Astrocyte (in vitro differentiated cells and primary cell): ENCODE data around the gene RTF1. TPM values are rescaled to one million over a fixed set of nuclear protein-coding genes. Genes with fewer than 3 reads are reported as not detected.

Experiments used
- DNase-seq: peaks from one replicate; pipeline ENCODE4 v3.0.0-alpha.2; 2010; ENCODE audit warnings: low read depth
- FAIRE-seq: peaks from 2 replicates; lab custom pipeline; 2011; peaks lifted over from hg19 to GRCh38; lab: Jason Lieb, UNC
- H2AFZ ChIP-seq: 2 replicates; pipeline ENCODE4 v1.6.0; 2012; ENCODE audit warnings: low read depth, low read length, inconsistent platforms
- H3K27ac ChIP-seq: 2 replicates; pipeline ENCODE4 v1.5.1; 2011; ENCODE audit warnings: low read depth, low read length, inconsistent platforms
- H3K27me3 ChIP-seq: 2 replicates; pipeline ENCODE4 v1.6.0; 2011; ENCODE audit warnings: low read length, inconsistent platforms; ENCODE audit not compliant: insufficient read depth
- H3K36me3 ChIP-seq: 2 replicates; pipeline ENCODE4 v1.5.1; 2011; ENCODE audit warnings: low read length, inconsistent platforms; ENCODE audit not compliant: insufficient read depth
- H3K4me1 ChIP-seq: 2 replicates; pipeline ENCODE4 v1.5.1; 2011; ENCODE audit warnings: low read length, inconsistent platforms; ENCODE audit not compliant: insufficient read depth
- H3K4me2 ChIP-seq: 2 replicates; pipeline ENCODE4 v1.6.0; 2012; ENCODE audit warnings: low read length, inconsistent platforms
- H3K4me3 ChIP-seq: 2 replicates; pipeline ENCODE4 v1.5.1; 2011; ENCODE audit warnings: low read depth, mild to moderate bottlenecking, low read length, inconsistent platforms; ENCODE audit not compliant: insufficient read depth
- H3K79me2 ChIP-seq: 2 replicates; pipeline ENCODE4 v1.6.0; 2012; ENCODE audit warnings: mild to moderate bottlenecking, low read length, inconsistent platforms; ENCODE audit not compliant: insufficient read depth
- H3K9ac ChIP-seq: 2 replicates; pipeline ENCODE4 v1.6.0; 2012; ENCODE audit warnings: mild to moderate bottlenecking, low read length, inconsistent platforms
- H3K9me3 ChIP-seq: 2 replicates; pipeline ENCODE4 v1.5.1; 2012; ENCODE audit warnings: low read depth, mild to moderate bottlenecking, low read length, inconsistent platforms; ENCODE audit not compliant: insufficient read depth
- H4K20me1 ChIP-seq: 2 replicates; pipeline ENCODE4 v1.6.0; 2012; ENCODE audit warnings: low read length, inconsistent platforms; ENCODE audit not compliant: insufficient read depth
- H3K27ac Mint-ChIP-seq: one replicate; pipeline ENCODE4 v1.8.0; 2021; ENCODE audit warnings: mild to moderate bottlenecking, mixed read lengths; ENCODE audit not compliant: unreplicated experiment
- H3K27me3 Mint-ChIP-seq: one replicate; pipeline ENCODE4 v1.8.0; 2021; ENCODE audit warnings: low read depth, mixed read lengths; ENCODE audit not compliant: unreplicated experiment
- H3K36me3 Mint-ChIP-seq: one replicate; pipeline ENCODE4 v1.8.0; 2021; ENCODE audit warnings: low read depth, mixed read lengths; ENCODE audit not compliant: unreplicated experiment
- H3K4me1 Mint-ChIP-seq: one replicate; pipeline ENCODE4 v1.8.0; 2021; ENCODE audit warnings: low read depth, mixed read lengths; ENCODE audit not compliant: unreplicated experiment
- H3K4me3 Mint-ChIP-seq: one replicate; pipeline ENCODE4 v1.8.0; 2021; ENCODE audit warnings: mild to moderate bottlenecking, moderate library complexity, mixed read lengths; ENCODE audit not compliant: unreplicated experiment
- H3K9me3 Mint-ChIP-seq: one replicate; pipeline ENCODE4 v1.8.0; 2021; ENCODE audit warnings: mild to moderate bottlenecking, mixed read lengths; ENCODE audit not compliant: unreplicated experiment
- EZH2 ChIP-seq: IDR thresholded peaks from 2 replicates; pipeline ENCODE4 v1.6.1; 2012; ENCODE audit warnings: mild to moderate bottlenecking, low read length, inconsistent platforms; ENCODE audit not compliant: insufficient read depth
- total RNA-seq: library from RNA; stranded (reverse); gene quantifications from 2 replicates; pipeline ENCODE4 v1.2.1, GENCODE V29; 2021
- TF ChIP-seq, protein P1 (sequence below): IDR thresholded peaks from 2 replicates; pipeline ENCODE4 v1.5.1; 2011; ENCODE audit warnings: low read depth, mild to moderate bottlenecking, inconsistent platforms, low read length, moderate library complexity; ENCODE audit not compliant: insufficient read depth

Gene RTF1
- total RNA-seq, 1 donor from 2014 or later, result 42.0 TPM

DNA sequence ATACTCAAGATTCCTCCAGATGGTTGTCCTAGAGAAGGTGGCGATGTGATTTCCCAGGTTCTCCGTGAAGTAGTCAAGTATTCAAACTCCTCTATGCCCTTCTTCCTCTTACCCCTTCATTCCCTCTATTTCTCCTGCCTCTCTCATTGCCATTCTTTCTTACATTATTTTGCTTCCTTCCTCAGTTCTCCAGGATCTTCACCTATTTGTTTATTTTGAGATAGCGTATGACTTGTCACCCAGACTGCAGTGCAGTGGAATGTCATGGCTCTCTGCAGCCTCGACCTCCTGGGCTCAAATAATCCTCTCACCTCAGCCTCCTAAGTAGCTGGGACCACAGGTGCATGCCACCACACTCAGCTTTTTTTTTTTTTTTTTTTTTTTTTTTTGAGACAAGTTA, 75.0 kb downstream of the RTF1 start:
- Histone ChIP-seq H2AFZ (no peak overlapping the region), H3K79me2 (no peaks in the 10 kb centered on the region), H3K4me2 (no peak overlapping the region), H3K9ac (no peak overlapping the region), H3K4me1 (peaks cover 38% of the 10 kb centered on the region), H3K27me3 (peaks cover 29% of the 10 kb centered on the region), H4K20me1 (no peaks in the 10 kb centered on the region), H3K36me3 (no peaks in the 10 kb centered on the region), H3K9me3 (no peaks in the 10 kb centered on the region), H3K27ac (no peak overlapping the region), H3K4me3 (no peak overlapping the region)
- FAIRE-seq (no peak), DNase-seq (no peak)
- no peak for TF ChIP-seq EZH2
- TF ChIP-seq, protein P1, sequence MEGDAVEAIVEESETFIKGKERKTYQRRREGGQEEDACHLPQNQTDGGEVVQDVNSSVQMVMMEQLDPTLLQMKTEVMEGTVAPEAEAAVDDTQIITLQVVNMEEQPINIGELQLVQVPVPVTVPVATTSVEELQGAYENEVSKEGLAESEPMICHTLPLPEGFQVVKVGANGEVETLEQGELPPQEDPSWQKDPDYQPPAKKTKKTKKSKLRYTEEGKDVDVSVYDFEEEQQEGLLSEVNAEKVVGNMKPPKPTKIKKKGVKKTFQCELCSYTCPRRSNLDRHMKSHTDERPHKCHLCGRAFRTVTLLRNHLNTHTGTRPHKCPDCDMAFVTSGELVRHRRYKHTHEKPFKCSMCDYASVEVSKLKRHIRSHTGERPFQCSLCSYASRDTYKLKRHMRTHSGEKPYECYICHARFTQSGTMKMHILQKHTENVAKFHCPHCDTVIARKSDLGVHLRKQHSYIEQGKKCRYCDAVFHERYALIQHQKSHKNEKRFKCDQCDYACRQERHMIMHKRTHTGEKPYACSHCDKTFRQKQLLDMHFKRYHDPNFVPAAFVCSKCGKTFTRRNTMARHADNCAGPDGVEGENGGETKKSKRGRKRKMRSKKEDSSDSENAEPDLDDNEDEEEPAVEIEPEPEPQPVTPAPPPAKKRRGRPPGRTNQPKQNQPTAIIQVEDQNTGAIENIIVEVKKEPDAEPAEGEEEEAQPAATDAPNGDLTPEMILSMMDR, result no peak
- peaks cover 21% of the 10 kb centered on the region for H3K27me3 Mint-ChIP-seq
- peak overlapping the region; percentile 60 for H3K4me3 Mint-ChIP-seq
- peak overlapping the region; percentile 53 for H3K27ac Mint-ChIP-seq
- H3K9me3 Mint-ChIP-seq, result no peaks in the 10 kb centered on the region
- peaks cover 5% of the 10 kb centered on the region for H3K36me3 Mint-ChIP-seq
- H3K4me1 Mint-ChIP-seq, result peaks cover 20% of the 10 kb centered on the region

DNA sequence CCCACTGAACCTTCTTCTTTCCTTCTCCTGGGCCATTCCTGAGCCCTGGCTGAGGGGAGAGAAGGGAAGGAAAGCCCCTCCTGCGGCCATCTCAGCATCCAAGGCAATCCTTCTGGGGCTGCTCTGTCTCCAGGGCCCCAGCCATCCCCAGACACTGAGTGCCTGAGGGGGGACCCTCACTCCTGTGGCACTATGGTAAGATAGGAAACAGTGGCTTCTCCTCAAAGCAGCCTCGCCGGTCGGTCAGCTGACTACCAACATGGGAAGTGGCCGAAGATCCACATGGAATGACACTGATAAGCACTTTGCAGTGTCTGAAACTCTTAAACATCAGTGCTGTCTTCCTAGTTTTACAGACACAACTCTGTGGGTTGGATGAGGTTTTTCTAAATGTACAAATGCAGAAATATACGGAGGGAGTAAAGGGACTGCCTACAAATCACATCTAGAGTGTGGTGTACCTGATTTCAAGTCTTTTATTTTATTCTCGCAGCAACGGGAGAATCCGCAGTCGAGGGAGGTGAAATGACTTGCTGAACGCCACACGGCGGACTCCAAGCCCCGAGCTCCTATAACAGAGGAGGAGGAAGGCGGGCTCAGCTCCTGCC, 75.8 kb downstream of the RTF1 start:
- H3K4me1 ChIP-seq, result peaks cover 38% of the 10 kb centered on the region
- H3K79me2 ChIP-seq, result no peaks in the 10 kb centered on the region
- peak overlapping the region; percentile 94 for H3K4me2 ChIP-seq
- DNase-seq (no peak), FAIRE-seq (no peak)
- no peaks in the 10 kb centered on the region for H4K20me1 ChIP-seq
- no peaks in the 10 kb centered on the region for H3K9me3 ChIP-seq
- peak overlapping the region; percentile 80 for H3K4me3 Mint-ChIP-seq
- peaks cover 5% of the 10 kb centered on the region for H3K36me3 Mint-ChIP-seq
- peaks cover 20% of the 10 kb centered on the region for H3K4me1 Mint-ChIP-seq
- H3K9ac ChIP-seq, result peak overlapping the region; percentile 78
- H3K36me3 ChIP-seq, result no peaks in the 10 kb centered on the region
- H3K27me3 Mint-ChIP-seq, result peaks cover 30% of the 10 kb centered on the region
- H3K9me3 Mint-ChIP-seq, result no peaks in the 10 kb centered on the region
- H3K27me3 ChIP-seq, result peaks cover 30% of the 10 kb centered on the region
- peak overlapping the region; percentile 77 for H2AFZ ChIP-seq
- TF ChIP-seq EZH2, result no peak
- TF ChIP-seq, protein P1, result no peak
- peak overlapping the region; percentile 22 for H3K27ac ChIP-seq
- peak overlapping the region; percentile 34 for H3K27ac Mint-ChIP-seq
- peak overlapping the region; percentile 62 for H3K4me3 ChIP-seq

DNA sequence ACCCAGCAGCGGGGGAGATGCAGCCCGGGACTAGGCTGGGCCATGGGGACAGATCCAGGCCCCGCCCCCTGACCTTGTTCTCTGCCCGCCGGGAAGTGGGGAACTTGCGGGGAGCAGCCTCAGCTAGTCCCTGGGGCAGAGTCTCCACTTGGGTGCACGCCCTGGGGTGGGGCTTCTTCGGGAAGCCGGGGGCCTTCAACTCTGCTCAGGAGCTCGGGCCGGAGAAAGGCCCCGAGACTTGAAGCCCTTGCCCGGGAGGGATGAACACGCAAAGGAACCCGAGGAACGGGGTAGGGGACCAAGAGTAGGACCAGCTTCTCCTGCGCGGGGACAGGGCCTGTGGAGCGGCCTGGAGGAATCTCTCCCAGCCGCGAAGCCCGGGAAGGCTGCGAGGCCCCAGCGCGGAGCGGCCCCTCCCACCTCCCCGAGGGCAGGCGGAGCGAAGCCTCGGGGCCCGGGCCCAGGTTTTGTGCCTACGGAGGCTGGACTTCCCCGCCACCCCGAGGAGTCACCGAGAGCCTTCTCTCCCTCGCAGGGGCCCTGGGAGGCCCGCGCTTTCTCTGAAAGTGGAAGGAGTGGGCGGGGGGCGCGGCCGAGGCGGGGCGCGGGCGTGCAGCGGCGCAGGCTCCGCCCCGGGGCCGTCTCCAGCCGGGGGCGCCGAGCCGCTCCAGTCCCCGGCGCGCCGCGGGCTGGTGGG, 76.5 kb downstream of the RTF1 start, which contains the start of gene ITPKA:
TSS of gene ITPKA (plus strand) at position 670 of the 697 bp plus-strand sequence. CDS start 54 bp downstream, outside the sequence.
- H3K9me3 ChIP-seq, result no peaks in the 10 kb centered on the region
- peak within 1 kb of the TSS; percentile 34 for H3K27ac Mint-ChIP-seq
- H4K20me1 ChIP-seq, result no peaks in the 10 kb centered on the region
- peak within 1 kb of the TSS; percentile 94 for H3K4me2 ChIP-seq
- H3K4me3 Mint-ChIP-seq, result peak within 1 kb of the TSS; percentile 80
- peak within 1 kb of the TSS; percentile 62 for H3K4me3 ChIP-seq
- H3K27me3 Mint-ChIP-seq, result peaks cover 36% of the 10 kb centered on the region
- H3K4me1 ChIP-seq, result peaks cover 38% of the 10 kb centered on the region
- H3K79me2 ChIP-seq, result no peaks in the 10 kb centered on the region
- no peaks in the 10 kb centered on the region for H3K9me3 Mint-ChIP-seq
- H3K4me1 Mint-ChIP-seq, result peaks cover 17% of the 10 kb centered on the region
- DNase-seq, result peak; percentile 42
- no peaks in the 10 kb centered on the region for H3K36me3 ChIP-seq
- H2AFZ ChIP-seq, result peak within 1 kb of the TSS; percentile 77
- peak within 1 kb of the TSS; percentile 78 for H3K9ac ChIP-seq
- H3K27me3 ChIP-seq, result peaks cover 32% of the 10 kb centered on the region
- TF ChIP-seq, protein P1, result no peak
- no peak for TF ChIP-seq EZH2
- peak within 1 kb of the TSS; percentile 22 for H3K27ac ChIP-seq
- H3K36me3 Mint-ChIP-seq, result peaks cover 5% of the 10 kb centered on the region
- FAIRE-seq, result no peak
